Right lobe of liver (tissue), 4 donors: ENCODE data around the gene ATP5MG.

Source experiments
- POLR2A ChIP-seq: fragments of 450-650 bp; IDR thresholded peaks from one replicate; pipeline ENCODE4 v1.6.1; 2017; ENCODE audit warnings: antibody characterized with exemption, mild to moderate bottlenecking
- TF ChIP-seq, protein P1 (sequence below), 4 donors: fragments of 200-600 bp in 3 of 4; fragments of 450-650 bp in 1 of 4; IDR thresholded peaks; one replicate each; pipeline versions ENCODE4 v1.5.1 to v1.8.0; 2016 to 2022; ENCODE audit warnings: antibody characterized with exemption in 4 of 4, mild to moderate bottlenecking in 2 of 4
- donor health status: DM: no; HTN: no; CAD: no.
- donor health status: DM: no; HTN: no; CAD: no.
- donor health status: DM: no; HTN: yes; CAD: no.

DNA sequence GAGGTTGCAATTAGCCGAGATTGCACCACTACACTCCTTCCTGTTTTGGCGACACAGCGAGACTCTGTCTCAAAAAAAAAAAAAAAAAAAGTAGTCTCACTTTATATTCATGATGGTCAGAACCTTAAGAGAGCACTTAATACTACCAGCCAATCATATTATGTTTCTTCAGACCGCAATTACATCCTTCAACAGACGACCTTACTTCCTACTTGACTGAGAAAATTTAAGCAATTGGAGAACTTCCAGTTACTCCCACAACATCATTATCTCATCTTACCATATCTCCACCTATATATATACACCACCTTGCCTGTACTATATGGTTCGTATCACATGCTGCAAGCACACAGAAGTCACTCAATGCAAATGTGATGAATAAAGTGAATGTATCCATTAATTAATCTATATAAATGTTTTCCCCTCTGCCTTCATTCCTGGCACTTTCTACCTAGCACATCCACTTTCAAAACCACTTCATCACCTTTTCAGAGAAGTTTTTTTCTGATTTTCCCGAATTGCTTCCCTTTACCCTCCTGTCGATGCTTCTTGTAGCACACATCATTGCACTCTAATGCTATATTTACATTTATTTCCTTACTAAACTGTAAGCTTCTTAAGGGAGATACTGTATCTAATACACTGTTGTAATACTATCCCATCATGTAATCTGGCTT is 13.8 kb downstream of the ATP5MG start:
- TF ChIP-seq, protein P1, sequence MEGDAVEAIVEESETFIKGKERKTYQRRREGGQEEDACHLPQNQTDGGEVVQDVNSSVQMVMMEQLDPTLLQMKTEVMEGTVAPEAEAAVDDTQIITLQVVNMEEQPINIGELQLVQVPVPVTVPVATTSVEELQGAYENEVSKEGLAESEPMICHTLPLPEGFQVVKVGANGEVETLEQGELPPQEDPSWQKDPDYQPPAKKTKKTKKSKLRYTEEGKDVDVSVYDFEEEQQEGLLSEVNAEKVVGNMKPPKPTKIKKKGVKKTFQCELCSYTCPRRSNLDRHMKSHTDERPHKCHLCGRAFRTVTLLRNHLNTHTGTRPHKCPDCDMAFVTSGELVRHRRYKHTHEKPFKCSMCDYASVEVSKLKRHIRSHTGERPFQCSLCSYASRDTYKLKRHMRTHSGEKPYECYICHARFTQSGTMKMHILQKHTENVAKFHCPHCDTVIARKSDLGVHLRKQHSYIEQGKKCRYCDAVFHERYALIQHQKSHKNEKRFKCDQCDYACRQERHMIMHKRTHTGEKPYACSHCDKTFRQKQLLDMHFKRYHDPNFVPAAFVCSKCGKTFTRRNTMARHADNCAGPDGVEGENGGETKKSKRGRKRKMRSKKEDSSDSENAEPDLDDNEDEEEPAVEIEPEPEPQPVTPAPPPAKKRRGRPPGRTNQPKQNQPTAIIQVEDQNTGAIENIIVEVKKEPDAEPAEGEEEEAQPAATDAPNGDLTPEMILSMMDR (IDR thresholded peaks at IDR 0.05), result no peak
- TF ChIP-seq POLR2A, result no peak
